HEK293 (cell line): ENCODE data around the gene ZNF253.

Experiments used
- YY1 ChIP-seq: fragments of 450-650 bp; formaldehyde crosslinking; IDR thresholded peaks from 2 replicates; pipeline ENCODE4 v1.5.1; 2018; ENCODE audit warnings: missing biosample characterization, missing genetic modification characterization
- ZBTB8A ChIP-seq: fragments of 450-650 bp; formaldehyde crosslinking; IDR thresholded peaks from 2 replicates; pipeline ENCODE4 v1.5.1; 2016; ENCODE audit warnings: missing biosample characterization, missing genetic modification characterization
- ZNF214 ChIP-seq: fragments of 450-650 bp; formaldehyde crosslinking; IDR thresholded peaks from 2 replicates; pipeline ENCODE4 v1.5.1; 2017; ENCODE audit warnings: missing biosample characterization, mild to moderate bottlenecking, missing genetic modification characterization, borderline replicate concordance
- ZNF677 ChIP-seq: fragments of 450-650 bp; IDR thresholded peaks from 2 replicates; pipeline ENCODE4 v1.5.0; 2018; ENCODE audit warnings: missing biosample characterization, mild to moderate bottlenecking, missing genetic modification characterization, moderate library complexity
- TF ChIP-seq, protein P1 (sequence below): fragments of 450-650 bp; formaldehyde crosslinking; IDR thresholded peaks from 2 replicates; pipeline ENCODE4 v1.5.1; 2016; ENCODE audit warnings: missing biosample characterization, missing genetic modification characterization

DNA sequence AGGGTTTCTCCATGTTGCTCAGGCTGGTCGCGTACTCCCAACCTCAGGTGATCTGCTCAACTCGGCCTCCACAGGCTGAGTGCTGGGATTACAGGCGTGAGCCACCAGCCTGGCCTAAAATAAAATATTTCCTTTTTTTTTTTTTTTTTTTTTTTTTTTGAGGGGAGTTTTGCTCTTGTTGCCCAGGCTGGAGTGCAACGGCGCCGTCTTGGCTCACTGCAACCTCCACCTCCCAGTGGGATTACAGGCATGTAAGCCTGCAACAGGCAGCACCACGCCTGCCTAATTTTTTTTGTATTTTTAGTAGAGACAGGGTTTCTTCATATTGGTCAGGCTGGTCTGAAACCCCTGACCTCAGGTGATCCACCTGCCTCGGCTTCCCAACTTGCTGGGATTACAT, 49.0 kb upstream of the ZNF253 start:
- TF ChIP-seq, protein P1, sequence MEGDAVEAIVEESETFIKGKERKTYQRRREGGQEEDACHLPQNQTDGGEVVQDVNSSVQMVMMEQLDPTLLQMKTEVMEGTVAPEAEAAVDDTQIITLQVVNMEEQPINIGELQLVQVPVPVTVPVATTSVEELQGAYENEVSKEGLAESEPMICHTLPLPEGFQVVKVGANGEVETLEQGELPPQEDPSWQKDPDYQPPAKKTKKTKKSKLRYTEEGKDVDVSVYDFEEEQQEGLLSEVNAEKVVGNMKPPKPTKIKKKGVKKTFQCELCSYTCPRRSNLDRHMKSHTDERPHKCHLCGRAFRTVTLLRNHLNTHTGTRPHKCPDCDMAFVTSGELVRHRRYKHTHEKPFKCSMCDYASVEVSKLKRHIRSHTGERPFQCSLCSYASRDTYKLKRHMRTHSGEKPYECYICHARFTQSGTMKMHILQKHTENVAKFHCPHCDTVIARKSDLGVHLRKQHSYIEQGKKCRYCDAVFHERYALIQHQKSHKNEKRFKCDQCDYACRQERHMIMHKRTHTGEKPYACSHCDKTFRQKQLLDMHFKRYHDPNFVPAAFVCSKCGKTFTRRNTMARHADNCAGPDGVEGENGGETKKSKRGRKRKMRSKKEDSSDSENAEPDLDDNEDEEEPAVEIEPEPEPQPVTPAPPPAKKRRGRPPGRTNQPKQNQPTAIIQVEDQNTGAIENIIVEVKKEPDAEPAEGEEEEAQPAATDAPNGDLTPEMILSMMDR (tag by site-specific recombination) = no peak
- TF ChIP-seq ZNF214 (tag by site-specific recombination) (no peak), ZBTB8A (no peak), YY1 (tag by site-specific recombination) (no peak), ZNF677 (tag by site-specific recombination) (no peak)
